GM21528 (cell line): ENCODE measurements around the gene OBP2B.

Experiments
- ATAC-seq: cut with Tn5 transposase; IDR thresholded peaks from one replicate; pipeline ENCODE4 v1.9.1; 2021; ENCODE audit warnings: mild to moderate bottlenecking, moderate library complexity; ENCODE audit not compliant: unreplicated experiment, low FRiP score

The OBP2B gene

DNA sequence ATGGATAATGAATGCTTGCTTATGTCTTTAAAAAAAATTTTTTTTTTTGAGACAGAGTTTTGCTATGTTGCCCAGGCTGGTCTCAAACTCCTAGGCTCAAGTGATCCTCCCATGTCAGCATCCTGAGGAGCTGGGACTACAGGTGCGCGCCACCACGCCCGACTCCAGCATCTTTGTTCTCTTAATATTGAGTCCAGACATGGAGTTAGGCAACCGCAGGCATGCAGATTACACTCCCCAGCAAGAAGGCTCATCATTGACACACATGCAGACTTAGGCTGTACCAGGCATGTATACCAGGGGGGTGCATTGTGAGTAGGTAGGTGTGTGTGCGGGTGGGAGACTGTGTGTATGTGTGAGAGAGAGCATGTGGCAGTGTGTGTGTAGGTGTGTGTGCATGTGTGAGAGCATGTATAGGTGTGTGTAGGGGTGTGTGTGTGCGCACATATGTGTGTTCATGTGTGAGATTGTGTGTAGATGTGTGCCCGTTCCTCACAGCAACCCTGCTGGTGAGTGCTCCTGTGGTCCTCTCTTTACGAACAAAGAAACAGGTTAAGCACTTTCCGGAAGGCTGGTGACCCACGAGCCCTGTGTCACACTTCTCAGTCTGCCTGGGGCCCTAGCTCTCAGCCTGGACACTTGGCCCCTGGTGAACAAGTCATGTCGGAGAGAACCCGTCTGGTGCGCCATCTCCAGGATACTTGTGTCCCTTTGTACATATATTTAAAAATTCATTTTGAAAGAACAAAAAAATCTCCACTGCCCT lies 6.2 kb downstream of the OBP2B start:
- ATAC-seq, result no peak

DNA sequence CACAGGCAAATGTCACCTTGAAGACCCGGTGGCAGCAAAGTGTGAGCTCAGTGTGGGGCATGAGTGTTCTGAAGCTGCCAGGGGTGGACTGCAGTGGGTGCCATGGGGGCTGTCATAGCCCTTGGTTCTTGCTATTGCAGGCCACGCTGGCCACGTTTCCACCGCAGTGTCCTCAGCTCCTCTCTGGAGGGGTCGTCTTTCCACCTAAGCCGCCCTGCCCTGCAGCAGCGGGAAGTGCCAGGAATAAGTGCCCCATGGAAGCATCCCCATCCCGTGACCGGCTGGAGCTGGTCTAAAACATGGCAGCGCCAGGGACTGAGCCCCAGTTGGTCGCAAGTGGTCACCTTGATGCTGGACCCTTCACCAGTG lies 6.9 kb downstream of the OBP2B start:
- ATAC-seq, result no peak

DNA sequence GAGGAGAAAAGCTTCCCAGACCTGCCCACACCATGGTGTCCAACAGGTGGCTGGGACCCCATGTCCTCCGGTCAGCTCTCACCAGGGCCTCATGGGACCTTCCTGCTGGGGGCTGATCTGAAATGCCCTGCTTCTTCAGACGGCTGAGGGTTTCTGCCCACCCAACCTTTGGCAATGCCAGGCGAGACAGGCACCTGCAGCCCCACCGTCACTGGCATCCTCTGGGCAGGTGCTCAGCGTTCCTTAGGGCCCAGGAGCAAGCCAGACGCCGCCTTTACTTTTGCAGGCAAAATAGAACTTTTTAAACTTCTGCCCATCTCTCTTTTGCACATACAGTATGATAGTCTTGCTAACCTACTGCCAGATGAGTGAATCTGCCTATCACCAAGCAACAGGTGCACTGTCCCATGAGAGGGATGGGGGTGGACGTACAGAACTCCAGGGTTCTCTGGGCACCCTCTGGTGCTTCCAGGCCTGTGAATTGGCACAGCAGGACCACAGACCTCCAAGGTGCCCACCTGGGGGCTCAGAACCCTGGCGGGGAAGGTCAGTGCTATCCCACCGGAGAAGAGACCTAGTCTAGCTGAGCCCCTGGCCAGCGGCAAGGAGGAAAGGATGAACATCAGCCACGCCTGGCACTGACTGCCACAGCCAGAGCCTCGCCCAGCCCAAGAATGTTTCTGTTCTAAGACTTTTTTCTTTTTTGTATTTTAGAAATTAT lies 7.5 kb downstream of the OBP2B start:
- no peak for ATAC-seq

DNA sequence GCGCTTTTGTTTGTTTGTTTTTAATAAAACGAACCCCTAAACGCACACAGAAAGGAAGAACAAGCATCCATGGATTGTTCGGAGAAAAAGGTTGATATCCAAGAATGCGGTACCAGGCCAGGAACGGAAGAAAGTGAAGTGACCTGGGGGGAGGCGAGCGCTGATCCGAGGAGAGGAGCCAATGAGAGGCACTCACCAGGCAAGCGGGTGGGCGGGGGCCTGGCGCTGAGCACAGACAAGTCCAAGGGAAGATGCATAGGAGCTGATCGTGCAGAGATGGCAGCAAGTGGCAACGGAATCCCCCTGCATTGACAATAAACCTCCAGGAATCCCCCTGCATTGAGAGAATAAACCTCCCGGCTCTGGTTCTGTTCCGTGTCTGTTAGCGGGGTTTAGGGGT lies 8.4 kb downstream of the OBP2B start:
- ATAC-seq, result no peak

DNA sequence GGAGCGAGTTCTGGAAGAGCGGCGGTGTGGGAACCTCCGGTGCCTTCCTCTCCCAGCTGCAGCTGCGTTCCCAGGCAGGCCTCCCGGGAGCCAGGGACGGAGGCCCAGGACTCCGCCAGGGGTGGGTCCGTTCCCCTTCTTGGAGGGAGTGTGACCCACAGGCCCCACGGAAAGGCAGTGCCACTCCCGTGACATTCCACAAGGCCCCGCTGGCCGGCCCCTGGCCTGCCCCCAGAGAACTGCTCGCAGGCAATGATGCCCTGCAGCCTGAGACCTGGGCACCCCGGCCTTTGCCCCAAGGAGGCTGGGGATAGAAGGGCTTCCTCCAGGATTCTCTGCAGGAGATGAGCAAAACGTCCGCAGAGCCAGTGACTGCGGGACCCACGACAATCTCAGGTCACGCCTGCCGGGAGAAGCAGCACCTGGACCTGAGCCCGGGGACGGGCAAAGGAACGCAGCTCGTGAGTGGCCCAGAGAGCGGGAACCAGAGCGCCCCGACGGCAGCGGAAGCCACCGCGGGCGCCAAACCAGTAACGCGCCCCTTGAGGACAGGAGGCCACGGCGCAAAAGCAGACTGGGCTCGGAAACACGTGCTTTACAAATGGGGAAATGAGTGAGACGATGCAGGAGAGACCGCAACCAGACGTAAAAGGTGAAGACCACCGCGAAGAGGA lies 9.3 kb downstream of the OBP2B start:
- no peak for ATAC-seq

DNA sequence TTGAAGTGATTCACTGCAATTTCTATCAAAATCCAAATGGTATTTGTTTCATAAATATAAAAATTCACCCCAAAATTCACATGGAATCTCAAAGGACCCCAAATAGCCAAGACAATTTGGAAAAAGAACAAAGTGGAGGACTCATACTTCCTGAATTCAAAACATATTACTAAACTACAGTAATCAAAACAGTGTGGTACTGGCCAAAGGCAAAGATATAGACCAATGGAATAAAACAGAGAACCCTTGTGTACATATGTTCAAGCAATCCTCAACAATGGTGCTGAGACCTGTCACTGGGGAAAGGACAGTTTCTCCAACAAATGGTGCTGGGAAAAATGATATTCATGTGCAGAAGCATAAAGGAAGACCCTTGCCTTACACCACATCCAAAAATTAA lies 14.0 kb downstream of the OBP2B start:
- ATAC-seq, result no peak

DNA sequence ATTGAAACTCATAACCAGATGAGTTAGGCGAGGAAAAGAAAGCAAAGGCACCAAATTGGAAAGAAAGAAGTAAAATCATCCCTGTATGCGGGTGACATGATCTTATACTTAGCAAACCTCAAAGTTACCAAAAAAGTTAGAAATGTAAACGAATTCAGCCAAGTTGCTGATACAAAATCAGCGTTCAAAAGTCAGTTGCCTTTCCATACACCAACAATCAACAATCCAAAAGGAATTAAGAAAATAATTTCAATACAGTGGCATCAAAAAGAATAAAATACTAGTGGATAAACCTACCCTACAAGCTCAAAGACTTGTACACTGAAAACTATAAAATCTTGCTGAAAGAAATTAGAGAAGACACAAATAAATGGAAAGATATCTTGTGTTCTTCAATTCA lies 14.5 kb downstream of the OBP2B start:
- ATAC-seq, result no peak

DNA sequence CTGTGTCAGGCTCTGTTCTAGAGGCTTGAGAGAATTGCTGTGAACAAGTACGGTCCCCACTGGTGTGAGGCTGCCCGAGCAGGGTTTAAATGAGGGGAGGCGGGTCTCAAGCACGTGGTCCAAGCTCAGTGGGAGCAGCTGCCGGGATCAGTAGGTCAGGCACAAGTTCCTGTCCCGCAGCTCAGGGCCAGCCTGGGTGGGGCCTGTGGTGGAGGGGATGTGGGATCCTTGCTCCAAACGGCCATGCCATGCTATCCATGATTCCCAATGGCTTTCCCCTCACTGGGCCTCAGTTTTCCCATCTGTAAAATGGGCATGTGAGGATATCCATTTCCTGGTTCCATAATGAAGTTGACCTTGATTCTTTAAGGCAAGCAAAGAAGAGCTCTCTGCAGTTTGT lies 17.1 kb downstream of the OBP2B start:
- no peak for ATAC-seq

DNA sequence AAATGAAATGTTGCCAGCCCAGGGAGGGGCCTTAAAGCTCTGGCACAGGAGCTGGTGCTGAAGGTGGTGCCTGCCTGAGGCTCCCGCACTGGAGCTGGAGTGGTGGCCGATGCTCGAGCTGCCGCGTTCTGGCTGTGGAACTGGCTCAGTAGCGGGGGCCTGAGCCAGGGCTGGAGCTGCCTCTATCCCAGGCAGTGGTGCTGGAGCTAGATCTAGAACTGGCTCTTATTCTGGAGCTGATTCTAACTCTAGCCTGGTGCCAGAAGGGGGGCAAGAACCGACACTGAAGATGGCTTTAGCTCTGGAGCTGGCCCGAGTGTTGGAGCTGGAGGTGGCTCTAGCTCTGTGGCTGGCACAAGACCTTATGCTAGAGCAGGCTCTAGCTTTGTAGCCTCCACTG lies 19.2 kb downstream of the OBP2B start:
- no peak for ATAC-seq

DNA sequence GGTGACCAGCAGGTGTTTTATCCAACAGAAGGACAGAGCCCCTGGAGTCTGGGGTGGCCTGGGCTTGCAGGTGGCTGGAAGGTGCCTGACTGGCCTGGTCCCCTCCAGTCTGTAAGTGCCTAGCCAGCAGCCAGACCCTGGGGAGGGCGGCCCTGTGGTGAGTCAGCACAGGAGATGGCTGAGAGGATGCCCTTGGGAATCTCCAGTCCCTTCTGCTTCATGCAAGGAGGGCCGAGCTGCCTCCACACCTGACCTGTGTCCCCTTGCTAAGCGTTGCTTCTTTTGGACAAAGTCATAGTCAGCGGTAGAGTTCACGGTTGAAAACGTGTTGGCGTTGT lies 20.2 kb downstream of the OBP2B start:
- ATAC-seq, result no peak

DNA sequence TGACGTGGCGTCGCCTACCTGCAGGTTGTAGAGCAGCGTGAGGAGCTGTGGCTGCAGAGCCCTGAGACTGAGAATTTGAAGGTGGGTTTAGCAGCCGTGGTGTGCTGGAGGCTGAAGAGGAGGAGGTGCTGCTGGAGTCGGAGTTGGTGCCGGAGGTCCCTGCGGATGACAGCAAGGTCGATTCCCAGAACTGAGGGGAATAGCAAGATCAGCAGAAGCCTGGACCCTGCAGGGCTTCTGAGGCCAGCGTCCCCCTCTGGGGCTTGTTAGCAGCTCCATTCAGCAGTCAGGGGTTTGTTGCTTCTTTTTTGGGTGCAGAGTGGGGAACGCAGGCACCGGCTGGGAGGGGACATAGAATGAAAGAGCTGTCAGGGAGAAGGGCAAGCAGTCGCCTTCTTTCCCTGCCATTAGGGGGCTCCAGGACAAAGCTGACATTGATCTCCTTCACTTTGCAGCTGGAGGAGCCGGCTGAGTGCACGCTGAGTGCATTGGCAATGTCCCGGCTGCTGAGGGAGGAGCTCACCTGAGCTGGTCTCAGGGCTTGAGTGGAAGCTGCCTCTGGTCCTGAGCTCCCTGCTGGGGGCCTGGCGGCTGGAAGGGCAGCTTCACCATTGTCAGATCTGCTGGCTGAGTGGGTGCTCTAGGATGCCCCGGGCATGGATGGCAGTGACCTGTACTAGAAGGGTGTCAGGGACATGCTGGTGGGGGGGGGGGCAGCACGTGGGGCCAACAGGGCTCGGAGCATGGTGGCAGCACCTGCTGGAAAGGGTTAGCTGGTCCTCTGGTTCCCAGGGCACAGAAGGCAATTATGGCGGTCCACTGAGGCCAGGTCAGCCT lies 20.8 kb downstream of the OBP2B start:
- no peak for ATAC-seq

DNA sequence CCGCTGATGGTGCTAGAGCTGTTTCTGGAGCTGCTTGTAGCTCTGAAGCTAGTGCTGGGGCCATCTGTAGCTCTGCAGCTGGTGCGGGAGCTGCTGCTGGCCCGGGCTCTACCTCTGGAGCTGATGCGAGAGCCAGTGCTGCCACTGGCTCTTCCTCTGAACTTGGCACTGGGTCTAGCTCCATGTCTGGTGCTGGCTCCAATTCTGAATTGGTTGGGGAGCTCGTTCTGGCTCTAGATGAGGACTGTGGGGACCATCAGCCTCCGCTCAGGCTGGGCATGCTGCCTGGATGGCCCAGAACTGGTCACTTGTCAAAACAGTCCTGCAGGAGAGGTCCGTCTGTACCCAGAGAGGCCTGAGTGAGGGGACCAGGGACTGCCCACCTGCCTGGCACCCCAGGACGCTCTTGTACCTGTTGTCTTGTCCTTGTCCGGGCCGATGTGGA lies 21.5 kb downstream of the OBP2B start:
- ATAC-seq, result no peak

DNA sequence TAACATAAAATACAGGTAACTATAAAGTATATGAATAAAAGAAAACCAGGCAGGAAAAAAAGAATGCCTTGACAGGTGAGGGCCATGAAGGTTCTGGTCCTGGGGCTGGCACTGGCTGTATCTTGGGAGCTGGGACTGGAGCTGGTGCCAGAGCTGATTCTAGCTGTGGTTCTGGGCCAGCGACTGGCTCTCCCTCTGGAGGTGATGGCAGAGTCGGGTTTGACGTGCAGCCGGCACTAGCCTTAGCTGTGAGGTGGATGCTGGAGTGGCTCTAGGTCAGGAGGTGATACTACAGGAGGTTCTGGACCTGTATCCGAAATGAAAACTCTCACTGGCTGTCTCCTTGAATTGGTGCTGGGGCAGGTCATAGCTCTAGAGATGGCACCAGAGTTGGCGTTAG lies 22.3 kb downstream of the OBP2B start:
- no peak for ATAC-seq

DNA sequence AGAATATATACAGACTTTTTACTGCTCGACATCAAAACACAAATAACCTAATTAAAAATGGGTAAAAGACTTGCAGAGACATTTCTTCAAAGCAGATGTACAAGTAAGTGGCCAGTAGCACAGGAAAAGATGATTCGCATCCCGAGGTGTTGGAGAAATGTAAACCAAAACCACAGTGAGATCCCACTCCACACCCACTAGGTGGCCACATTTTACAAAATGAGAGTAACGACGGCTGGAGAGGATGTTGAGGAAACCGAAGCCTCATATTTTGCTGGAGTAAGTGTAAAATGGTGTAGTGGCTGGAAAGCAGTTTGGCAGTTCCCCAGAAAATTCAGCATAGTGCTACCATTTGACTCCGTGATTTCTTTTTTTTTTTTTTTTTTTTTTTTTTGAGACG lies 24.1 kb downstream of the OBP2B start:
- no peak for ATAC-seq

DNA sequence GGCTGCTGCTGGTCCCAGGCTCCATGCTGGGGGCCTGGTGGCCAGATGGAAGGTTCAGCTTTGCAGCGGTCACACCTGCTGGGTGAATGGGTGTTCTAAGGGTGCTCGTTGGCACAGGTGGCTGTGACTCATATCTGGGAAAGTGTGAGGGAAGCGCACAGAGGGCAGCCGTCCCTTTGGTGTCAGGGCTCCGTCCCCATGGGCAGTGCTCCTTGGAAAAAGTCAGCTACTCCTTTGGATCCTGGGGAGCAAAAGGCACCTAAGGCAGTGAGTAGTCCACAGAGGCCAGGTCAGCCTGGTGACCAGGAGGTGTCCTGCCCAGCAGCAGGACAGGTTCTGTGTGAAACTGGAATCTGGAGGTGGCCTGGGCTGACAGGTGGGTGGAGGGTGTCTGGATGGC lies 26.9 kb downstream of the OBP2B start:
- ATAC-seq, result no peak

DNA sequence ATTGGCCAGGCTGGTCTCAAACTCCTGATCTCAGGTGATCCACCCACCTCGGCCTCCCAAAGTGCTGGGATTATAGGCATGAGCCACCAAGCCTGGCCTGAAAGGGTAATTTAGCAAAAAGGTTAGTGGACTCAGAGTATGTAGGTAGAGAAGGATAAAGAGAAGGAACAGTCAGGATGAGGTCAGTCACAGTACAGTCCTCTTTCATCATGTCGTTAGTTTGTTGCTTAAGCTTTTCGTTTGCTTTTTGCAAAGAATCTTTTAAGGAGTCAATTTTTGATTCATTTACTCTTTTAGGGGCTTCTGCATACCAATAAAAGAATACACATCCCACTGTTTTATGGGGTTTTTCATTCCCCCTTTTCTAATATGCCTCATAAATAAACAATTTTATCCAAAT lies 27.5 kb downstream of the OBP2B start:
- no peak for ATAC-seq

DNA sequence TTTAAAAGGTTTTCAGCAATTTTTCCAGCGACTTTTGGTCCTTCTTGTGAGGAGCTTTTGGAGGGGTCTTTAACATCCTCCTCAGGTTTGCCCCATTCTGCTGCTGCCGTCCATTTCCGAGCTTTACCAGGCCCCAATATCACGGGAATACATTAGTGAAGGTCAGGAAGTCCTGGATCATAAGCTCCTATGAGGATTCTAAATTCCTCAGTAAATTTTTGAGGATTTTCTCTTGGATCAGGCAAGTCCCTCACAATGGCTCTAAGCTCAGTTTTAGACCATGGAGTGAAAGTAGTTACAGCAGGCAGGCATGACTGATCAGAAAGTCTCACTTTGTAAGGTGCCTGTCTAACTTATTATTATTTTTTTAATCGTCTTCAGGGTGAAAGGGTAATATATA lies 28.1 kb downstream of the OBP2B start:
- ATAC-seq, result no peak

DNA sequence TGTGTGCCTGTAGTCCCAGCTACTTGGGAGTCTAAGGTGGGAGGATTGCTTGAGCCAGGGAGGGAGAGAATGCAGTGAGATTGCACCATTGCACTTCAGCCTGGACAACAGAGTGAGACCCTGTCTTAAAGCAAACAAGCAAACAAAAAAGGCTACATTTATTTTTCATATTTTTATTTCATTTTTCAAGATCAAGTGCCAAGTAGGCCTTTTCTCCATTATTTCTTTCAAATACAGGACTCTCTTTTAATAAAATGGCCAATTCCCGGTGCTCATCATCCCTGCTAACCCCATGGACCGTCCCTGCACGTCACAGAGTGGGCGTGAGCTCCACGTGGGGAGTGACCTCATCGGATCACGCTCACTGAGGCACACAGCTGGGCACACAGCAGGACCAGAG lies 36.0 kb downstream of the OBP2B start:
- no peak for ATAC-seq

DNA sequence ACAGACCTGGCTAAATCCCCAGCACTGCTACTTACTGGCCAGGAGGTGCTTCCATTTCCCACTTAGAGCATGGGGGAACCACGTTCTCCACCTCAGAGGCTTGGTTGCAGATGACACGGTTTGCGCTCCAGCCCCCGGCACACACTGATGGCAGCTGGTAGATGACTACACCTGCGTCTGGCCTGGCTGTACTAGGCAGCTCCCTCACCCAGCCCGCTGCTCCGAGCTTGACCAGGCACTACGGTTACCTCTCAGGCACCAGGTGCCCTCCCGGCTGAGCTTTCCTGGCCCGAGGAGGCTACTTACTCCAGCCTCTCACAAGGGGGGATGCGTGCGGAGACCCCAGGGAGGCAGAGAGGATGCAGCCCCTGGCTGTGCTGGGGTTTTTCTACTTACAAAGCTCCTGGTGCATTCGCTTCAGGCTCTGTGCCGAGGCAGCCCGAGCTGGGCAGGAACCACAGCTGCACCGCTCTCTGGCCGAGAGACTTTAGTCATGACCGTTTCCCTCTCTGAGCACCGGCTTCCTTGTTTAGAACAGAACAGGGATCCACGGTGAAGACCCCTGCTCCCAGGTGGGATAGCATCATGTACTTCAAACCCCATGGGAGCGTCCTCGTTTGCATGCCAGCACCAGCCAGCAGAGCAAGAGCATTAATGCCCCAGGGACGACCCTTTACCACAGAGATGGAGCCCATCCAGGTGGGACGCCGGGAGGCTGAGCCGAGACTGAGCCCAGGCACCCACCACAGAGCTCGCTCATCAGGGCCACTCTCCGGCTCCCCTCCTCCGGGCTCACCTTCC lies 37.7 kb downstream of the OBP2B start:
- no peak for ATAC-seq

DNA sequence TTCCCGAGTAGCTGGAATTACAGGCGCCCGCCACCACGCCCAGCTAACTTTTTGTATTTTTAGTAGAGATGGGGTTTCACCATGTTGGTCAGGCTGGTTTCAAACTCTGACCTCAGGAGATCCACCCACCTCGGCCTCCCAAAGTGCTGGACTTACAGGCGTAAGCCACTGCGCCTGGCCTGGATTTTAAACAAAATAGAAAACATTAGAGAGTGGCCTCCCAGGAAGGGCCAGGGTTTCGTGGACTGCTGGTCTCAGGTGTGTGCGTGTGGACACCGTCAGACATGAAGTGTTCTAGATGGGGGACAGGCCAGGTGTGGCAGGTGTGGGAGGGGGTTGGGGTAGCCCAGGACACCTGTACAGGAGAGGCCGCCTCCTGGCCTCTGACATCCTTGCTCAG lies 38.3 kb downstream of the OBP2B start:
- no peak for ATAC-seq
